NCI-H82 treated with DMSO at 0.1 percent for 48 hours (cell line): Measurements from ENCODE around the gene SURF4.

Experiments
- DNase-seq: peaks from one replicate; lab custom pipeline; 2025; ENCODE audit not compliant: unreplicated experiment; lab: John Stamatoyannopoulos, UW

Gene SURF4

DNA sequence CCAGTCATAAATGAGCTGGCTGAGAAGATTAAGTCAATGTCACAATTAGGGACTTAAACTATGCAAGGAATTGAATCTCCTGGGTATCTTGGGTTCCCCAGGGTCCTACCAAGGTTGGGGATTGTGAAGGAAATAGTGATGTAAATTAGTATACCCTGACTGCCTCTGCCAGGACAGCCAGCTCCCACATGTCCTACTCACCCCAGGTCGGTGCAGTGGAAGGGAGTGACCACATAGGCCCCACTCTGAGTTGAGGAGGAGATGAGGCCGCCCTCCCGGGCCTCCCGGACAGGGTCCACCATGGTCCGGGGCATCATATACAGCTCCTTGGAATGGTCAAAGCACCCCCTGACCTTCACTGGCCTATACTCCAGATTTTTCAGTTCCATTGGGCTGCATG is 22.3 kb downstream of the SURF4 start:
- DNase-seq, result no peak

DNA sequence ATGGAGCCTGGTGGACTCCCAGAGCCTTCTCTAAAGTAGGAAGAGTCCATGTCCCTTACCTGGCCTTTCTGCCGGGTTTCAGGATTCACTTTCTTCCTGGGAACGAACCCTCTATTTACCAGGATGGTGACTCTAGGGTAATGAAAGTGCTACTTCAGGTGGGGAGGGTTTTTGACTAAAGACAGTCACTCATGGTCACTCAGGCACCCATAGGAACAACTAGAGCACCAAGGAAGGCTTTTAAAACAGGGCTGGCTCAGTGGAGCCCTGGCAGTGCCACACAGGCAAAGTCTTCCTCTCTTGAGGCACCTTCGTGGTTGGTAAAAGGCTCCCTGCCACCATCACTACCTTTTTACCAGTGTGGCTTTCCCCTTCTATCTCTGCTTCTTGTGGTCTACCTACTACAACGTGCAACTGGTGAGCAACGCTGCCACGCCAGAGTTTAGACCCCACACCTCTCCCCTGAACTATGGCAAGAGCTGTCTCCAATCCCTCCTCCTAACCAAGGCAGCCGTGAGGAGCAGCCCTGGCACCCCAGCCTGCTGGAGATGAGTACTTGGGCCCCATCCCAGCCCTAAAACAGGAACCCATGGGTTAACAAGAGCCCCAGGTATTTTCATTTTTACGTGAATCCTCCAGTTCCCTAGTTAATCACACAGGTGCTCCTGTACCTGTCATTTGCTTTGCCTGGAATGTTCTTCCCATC is 23.1 kb downstream of the SURF4 start:
- no peak for DNase-seq

DNA sequence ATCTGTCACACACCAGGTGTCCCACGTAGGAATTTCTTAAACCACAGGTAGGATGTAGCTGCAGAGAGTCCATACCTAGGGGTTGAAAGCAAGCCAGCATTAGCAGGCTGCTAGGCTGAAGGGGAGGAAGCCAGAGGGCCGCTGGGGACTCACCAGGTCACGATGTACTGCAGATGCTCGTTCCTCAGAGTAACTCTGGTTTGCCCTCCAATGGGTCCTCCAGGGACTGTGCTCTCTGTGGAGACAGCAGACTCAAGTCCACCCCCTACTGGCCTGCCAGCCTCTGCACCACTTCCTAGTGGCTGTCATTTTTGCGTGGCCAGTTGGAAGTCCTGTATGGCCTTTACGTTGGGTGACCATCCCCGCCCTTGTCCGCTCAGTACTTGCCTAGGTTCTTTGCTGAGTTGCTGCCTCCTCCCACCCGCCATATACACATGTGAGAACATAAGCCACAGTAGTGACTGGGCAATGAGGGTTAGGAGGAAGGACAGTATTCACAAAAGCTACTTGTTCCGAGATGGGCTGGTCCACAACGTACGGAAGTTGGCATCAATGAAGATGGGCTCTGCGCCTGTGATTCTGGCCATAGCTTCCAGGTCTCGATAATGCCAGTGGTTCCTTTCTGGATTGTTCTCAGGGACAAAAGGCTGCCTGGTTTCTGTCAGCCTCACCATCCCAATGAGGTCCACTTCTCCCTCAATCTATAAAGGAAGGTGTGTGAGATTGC is 23.8 kb downstream of the SURF4 start:
- no peak for DNase-seq

DNA sequence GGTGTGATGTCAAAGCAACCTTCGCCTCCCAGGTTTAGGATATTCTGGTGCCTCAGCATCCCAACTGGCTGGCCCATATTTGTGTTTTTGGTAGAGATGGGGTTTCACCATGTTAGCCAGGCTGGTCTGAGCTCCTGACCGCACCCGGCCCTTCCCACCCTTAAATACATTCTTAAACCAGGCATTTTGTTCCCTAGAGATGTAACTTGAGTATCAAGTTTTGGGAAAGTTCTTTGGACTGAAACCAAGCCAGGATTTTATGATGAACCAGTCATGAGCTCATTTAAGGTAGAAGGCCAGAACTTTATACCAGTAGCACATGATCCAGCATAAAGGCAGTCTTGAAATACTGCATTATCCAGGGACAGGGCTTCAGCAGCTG is 24.3 kb downstream of the SURF4 start:
- DNase-seq, result no peak

DNA sequence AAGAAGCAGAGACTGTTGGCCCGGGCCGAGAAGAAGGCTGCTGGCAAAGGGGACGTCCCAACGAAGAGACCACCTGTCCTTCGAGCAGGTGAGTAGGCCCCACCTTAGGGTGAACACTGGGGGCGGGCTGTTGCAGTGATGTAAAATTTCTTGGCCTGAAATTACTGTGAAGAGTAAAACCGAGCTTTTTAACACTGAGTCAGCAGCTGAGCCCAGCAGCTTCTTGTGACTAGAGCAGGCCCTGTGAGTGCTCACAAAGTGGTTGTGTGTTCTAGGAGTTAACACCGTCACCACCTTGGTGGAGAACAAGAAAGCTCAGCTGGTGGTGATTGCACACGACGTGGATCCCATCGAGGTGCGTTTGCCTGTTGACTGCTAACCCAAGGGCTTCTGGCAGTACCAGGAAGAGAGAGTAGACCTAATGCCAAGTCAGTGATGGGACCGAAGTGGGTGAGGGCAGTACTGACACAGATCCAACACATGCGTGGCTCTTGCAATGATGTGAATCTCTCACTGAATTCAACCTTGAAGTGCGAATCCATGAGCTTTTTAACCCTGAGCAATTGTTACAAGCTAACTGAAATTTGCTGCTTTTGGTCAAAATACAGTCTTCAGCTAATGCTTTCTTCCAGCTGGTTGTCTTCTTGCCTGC is 25.8 kb downstream of the SURF4 start:
- DNase-seq, result no peak

DNA sequence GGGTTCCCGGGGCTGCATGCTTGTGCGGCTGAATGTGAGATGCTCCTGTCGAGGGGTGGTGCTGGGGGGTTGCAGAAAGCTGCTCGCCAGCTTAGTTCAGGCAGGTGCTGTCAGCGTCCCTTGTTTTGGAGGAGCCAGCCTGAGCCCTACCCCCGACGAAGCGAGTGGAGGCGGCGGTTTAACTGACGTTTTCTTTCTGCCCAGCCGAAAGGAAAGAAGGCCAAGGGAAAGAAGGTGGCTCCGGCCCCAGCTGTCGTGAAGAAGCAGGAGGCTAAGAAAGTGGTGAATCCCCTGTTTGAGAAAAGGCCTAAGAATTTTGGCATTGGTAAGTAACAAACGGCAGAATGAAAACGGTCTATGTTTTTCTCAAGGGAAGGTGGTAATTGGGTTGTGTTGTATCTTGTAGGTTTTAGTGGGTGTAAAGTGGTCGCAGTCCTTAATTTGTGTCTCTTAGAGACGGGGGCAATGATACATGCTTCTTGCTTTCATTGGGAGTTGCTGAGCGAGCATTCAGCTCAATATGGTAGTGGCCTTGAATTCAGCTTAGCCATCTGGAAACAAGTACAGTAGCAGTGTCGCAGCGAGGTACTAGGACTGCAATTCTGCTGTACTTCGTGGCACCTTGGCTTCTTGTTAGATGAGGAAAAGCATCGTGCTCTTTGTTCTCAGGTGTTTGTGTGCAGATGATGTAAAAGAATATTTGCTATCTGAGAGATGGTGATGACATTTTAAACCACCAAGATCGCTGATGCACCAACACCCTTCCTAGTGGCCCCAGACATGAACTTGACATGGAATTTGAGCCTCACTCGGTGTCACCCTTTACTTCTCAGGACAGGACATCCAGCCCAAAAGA is 26.9 kb downstream of the SURF4 start:
- DNase-seq, result no peak

DNA sequence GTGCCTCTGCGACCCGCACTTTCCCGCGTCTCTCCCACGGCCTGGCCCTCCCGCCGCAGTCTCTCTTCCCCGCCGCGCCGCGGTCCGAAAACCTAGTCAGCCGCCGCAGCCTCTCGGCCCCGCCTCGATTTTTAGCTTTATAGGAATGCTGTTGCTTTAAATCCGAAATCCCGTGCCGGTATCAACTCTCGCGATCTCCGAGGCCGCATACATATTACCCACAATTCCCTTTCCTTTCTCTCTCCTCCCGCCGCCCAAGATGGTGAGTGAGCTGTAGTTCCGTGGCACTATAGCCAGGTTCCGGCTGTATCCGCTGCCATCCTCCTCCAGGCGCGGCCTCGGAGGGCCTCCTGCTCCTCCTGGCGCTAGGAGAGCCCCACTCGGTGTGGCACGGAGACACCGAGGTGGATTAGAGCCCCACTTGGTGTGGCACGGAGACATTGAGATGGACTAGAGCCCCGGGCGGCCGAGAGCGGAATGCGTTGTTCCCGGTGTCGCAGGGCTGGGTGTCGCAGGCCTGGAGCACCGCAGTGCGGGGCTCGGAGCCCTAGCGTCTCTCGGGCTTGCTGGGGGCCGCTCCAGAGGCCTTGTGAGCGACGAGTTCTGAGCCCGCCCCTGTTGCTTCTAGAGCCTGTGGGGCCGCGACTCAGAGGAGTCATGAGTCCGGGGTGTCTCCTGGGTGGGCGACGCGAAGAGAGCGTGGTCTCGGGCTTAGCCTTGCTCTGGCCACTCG is 27.7 kb downstream of the SURF4 start, which contains the start of the genes MED22 and RPL7A:
TSS of gene MED22 (minus strand) at position 147 of the 733 bp plus-strand sequence. CDS start 1,469 bp downstream, outside the sequence.
TSS of gene RPL7A (plus strand) at position 234 of the 733 bp plus-strand sequence. CDS start at position 260, 26 bp downstream.
- DNase-seq, result peak; percentile 90

DNA sequence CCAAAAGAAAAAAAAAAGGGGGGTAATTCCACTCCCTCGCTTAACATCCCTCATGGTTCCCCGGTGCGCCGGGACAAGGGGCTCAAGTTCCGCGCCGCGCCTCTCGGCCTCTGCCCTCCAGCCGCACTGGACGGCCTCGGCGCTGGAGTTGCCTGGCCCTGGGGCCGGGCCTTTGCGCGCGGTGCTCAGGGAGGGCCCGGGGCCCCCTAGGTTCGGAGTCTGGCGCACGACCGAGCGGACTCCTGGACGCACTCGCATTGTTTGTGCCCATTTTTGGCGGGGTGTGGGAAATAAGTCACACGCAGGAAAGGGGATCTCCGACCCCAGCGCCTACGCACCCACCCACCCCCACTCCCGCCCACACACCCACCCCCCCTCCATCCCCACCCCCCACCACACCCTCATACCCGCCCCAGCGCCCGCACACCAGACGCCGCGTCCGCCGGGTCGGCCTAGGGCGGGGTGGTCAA is 28.3 kb downstream of the SURF4 start:
- DNase-seq, result no peak

DNA sequence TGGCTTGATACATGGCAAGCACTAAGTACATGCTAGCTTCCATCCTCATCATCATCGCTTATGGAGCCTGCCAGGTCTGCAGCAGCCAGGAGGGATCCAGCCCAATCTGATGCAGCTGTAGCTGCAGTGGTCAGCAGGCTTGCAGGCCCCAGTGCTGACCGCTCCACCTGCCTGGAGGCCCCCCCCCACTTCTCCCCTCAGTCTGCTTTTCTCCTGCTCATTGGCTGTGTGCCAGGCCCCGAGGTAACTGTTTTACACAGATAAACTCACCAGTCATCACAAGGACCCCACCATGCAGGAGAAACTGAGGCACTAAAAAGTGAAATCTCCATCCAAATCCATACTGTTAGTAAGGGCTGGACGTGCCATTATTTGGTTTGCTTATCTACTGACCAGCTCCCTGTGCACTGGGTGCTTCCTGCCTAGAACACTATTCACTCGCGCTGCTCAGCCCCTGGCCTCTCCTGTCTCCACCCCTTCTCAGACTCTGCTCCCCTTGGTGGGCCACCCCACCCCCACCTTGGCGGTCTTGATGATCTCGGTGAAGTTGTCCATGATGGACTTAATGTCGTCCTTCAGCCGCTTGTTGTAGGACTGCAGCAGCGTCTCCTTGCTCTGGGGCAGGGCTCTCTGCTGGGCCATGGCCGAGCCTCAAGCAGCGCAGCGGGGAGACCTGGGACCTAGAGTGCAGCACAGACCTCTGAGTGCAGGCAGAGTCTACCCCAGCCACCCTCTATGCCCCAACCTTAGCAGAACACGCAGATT is 29.7 kb downstream of the SURF4 start:
- DNase-seq, result no peak

DNA sequence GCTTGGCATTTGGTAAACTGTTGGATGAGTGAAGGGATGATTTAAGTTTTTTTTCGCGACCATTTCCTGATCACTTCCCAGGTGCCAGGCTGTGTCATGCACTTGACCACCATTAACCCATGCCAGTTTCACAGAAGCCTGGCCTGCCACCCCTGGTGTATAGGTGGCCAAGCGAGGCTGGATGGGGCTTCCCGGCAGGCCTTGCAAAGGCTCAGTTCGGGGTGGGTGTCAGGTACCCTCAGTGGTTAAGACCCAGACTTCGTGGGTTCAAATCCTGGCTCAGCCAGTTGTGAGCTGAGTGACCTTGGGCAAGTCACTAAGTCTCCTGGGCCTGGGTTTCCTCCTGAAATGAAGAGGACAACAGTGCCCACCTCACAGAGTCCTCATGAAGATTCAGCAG is 30.3 kb downstream of the SURF4 start:
- no peak for DNase-seq

DNA sequence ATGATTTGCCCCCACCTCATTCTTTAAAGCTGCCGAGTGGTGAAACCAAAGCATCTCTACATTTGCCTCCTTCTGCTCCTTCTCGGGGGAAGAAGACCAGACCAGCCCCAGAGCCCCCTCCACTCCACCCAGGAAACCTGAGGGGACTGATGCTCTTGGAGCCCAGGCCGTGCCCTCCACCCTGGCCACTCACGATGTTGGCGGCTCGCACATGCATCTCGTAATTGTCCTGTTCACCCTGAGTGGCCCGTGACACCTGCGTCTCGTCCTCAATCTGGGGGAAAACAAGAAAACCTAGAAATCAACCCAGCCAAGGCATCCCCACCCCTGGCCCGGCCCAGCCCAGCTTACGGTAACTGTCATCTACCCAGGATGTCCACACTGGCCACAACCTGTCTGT is 30.9 kb downstream of the SURF4 start:
- no peak for DNase-seq

DNA sequence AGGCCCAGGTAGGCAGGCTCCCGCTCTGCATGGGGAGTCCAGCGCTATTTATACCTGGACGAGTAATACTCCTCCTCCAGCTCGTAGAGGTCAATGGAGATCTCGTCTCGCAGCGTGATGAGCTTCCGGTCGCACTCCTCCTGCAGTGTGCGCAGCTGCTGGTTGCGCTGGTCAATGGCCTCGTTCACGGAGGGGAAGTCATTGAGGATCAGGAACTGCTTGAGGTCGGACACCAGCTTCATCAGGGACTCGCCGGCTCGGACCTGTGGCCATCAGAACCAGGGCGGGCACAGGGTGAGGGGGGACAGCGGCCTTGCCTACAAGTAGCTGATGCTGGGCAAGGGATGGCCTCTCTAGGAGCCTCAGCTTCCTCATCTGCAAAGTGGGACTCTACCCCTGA is 31.8 kb downstream of the SURF4 start:
- DNase-seq, result no peak

DNA sequence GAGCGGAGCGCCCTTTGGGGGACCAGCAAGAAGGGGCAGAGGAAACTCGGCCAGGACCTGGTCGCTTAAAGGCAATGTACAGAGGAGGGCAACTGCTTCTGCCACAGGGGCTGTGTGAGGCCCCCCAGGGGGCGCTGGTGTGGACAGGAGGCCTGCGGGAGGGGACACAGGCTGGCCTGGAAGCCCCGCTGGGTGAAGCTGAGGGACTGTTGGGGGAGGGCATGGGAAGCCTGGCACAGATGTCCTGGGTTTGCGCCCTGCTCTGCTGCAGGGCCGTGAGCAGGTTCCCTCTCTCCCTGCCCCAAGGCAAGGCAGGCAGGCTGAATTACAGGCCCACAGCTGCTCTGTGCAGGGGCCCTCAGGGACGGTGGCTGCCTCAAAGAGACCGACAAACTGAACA is 33.3 kb downstream of the SURF4 start:
- no peak for DNase-seq

DNA sequence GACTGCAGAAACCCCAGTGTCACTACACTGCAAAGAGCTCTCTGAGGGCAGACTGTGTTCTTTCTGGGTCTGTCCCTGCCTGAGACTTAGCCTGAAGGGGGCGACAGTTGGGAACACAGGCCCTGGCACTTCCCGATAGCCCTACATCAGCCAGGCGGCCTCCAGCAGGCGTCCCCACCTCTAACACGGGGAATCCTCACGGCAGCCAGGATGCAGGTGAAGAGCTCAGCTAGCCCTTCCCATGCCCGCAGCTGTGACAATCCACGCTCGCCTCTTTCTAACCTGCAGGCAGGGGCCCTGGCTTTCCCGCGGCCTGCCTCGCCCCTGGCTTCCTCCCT is 33.8 kb downstream of the SURF4 start:
- DNase-seq, result no peak

DNA sequence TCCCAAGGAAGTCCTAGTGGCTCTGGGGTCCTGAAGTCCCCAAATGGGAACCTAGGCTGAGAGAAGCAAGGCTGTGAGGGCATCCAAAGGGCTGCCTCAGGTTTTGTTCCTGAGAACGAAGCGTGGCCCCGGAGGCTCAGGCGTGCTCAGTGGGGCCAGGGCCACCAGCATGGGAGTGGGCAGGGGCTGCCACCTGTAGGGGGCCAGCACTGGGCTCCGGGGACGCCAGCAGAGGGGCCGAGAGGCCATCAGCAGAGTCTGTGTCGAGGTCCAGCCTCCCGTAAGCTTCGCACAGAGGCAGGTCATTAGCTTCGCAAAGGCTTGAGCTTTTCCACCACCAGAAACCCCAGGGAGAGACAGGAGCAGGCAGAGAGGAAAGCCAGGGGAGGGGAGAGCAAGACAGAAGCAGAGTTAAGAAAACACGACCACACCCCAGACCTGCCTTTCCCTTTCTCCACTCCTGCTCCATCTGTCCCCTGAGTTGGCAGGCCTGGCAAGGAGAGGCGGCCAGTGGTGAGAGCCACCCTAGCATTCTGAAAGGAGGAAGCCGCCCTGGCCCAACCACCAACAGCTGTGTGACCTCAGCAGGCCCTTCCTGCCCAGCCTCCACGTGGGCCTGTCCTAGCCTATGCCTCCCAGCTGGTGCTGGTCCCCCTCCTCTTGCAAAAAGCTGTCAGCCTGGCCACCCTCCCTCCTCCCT is 34.3 kb downstream of the SURF4 start:
- no peak for DNase-seq

DNA sequence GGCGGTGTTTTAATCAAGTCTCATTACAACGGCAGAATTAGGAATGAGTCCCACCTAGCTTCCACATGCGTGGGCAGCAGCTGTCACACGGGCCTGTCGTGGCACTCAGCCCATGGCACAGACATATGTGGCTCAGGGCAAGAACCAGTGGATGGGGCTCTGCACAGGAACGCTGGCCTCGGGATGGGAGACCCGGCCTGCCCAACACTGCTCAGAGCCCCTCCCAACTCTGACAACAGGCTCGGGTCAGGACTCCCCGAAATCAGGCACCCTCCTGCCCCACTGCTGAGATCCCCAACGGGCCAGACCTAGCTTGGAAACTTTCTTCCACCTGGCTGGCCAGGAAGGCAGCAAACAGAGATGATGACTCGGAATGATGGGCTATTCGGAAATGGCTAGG is 34.9 kb downstream of the SURF4 start:
- no peak for DNase-seq

DNA sequence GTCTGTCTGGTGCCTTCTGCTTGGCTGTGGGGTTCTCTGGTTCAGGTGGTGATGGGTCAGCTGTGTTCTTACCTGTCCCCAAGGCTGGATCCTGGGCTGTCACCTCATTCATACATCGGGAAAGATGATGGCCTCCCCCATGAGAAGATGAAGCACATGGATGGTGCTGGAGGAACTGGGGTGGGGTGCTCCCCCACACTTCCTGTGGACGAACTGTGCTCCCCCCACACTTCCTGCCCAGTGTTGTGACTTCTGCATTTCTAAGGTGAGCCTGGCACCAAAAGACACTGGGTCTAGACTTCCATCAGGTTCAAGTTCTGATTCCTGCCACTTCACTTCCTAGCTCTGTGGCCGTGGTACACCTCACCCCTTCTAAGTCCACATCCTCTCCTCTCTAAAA is 35.6 kb downstream of the SURF4 start:
- DNase-seq, result no peak

DNA sequence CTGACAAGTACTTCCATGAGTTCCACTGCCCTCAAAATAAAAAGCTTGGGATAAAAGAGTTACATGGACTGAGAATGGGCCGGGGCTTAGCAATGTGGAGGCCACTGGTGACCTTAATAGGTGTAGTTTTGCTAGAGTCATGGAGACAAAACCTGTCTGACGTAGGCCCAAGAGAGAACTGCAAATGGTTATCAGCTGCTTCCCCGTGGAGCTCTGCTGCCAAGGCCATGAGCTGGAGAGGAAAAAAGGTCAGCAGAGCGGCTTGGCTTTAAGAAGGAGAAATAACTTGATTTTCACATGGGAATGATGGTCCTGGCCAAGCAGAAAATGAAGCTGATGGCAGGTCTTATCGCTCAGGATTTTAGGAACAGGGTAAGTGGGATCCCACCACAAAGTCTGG is 36.2 kb downstream of the SURF4 start:
- DNase-seq, result no peak
